Activated CD4-positive, alpha-beta T cell treated with anti-CD3 and anti-CD28 coated beads for 36 hours (primary cell): Measurements from ENCODE around the gene HRH2. TPM values are rescaled to one million over a fixed set of nuclear protein-coding genes. Genes with fewer than 3 reads are reported as not detected.
A peak's percentile ranks its signal among the peaks of the same experiment; 100 is the strongest.

Experiments used
- ATAC-seq: fragments of 200-7000 bp; cut with Tn5 transposase; one replicate; pipeline ENCODE4 v1.10.0; 2021; ENCODE audit warnings: mild to moderate bottlenecking, moderate library complexity
- CTCF ChIA-PET: fragments of 350-600 bp; sonication (Branson Sonifier 250); formaldehyde crosslinking; loops from one replicate; lab custom pipeline; 2021; ENCODE audit warnings: antibody characterized with exemption; lab: Charles Lee
- POLR2A ChIA-PET: fragments of 350-600 bp; sonication (Branson Sonifier 250); formaldehyde crosslinking; loops from one replicate; lab custom pipeline; 2021; ENCODE audit warnings: antibody characterized with exemption, inconsistent platforms; lab: Charles Lee
- DNase-seq: peaks from one replicate; pipeline ENCODE4 v3.0.0-alpha.2; 2020
- H3K27ac Mint-ChIP-seq: one replicate; pipeline ENCODE4 v1.8.0; 2021; ENCODE audit warnings: mixed read lengths
- H3K27me3 Mint-ChIP-seq: one replicate; pipeline ENCODE4 v1.8.0; 2021; ENCODE audit warnings: mixed read lengths
- H3K36me3 Mint-ChIP-seq: one replicate; pipeline ENCODE4 v1.8.0; 2021; ENCODE audit warnings: low read depth, mixed read lengths
- H3K4me1 Mint-ChIP-seq: one replicate; pipeline ENCODE4 v1.8.0; 2021; ENCODE audit warnings: mixed read lengths
- H3K4me3 Mint-ChIP-seq: one replicate; pipeline ENCODE4 v1.8.0; 2021; ENCODE audit warnings: mild to moderate bottlenecking, moderate library complexity, mixed read lengths
- H3K9me3 Mint-ChIP-seq: one replicate; pipeline ENCODE4 v1.8.0; 2021; ENCODE audit warnings: low read depth, mixed read lengths
- intact Hi-C, 2 experiments: fragments of 100-400 bp; cut with DNase I in 1 of 2; cut with micrococcal nuclease in 1 of 2; formaldehyde crosslinking; loops; one replicate each; pipeline versions ENCODE4 v1.14.2 to v1.15.1; 2022 to 2024; cut with DNase I, micrococcal nuclease
- total RNA-seq, 2 experiments: library from RNA; stranded (reverse); gene quantifications; one replicate each; pipeline ENCODE4 v1.2.3, GENCODE V29; 2021

HRH2 gene
- total RNA-seq, 2 experiments from 2014 or later, result 12.3 to 16.9 TPM

- Mint-ChIP-seq H3K27ac (no peak overlapping the region), H3K4me3 (no peak overlapping the region), H3K9me3 (peaks cover 9% of the 10 kb centered on the region), H3K27me3 (no peaks in the 10 kb centered on the region), H3K4me1 (no peaks in the 10 kb centered on the region), H3K36me3 (no peaks in the 10 kb centered on the region)
- intact Hi-C loops, result no loop called here
- ATAC-seq (no peak), DNase-seq (no peak)
- ChIA-PET POLR2A (no interaction called here), CTCF (no interaction called here)
Observed at GRCh38 chr5:175623088-175623487, 34.8 kb upstream of the HRH2 start.

- Mint-ChIP-seq H3K4me1 (no peaks in the 10 kb centered on the region), H3K4me3 (no peak overlapping the region), H3K36me3 (no peaks in the 10 kb centered on the region), H3K9me3 (peaks cover 12% of the 10 kb centered on the region), H3K27ac (no peak overlapping the region), H3K27me3 (no peaks in the 10 kb centered on the region)
- ATAC-seq, result no peak
- intact Hi-C loops, result no loop called here
- CTCF ChIA-PET, result no interaction called here
- POLR2A ChIA-PET, result no interaction called here
- no peak for DNase-seq
Observed at GRCh38 chr5:175624316-175624715, 33.6 kb upstream of the HRH2 start.

DNA sequence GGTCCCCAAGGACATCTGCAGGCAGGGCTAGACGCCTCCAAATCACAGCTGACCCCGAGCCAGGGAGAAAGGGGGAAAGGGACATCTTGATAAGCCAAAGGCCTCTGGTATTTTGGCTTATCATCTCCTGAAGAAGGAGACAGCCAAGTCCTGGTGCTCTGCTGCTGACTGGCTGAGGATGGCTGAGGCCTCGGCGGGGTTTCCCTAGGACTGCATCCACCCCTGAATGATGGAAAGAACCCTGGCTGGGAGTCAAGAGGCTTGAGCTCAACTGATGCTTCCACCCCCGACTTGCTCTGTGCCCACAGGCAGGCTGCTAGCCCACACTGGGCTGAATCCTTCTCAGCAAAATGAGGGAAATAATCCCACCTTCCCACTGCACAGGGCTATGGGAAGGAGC is 30.9 kb upstream of the HRH2 start:
- DNase-seq, result no peak
- no peak overlapping the region for H3K4me3 Mint-ChIP-seq
- H3K9me3 Mint-ChIP-seq, result peaks cover 10% of the 10 kb centered on the region
- ATAC-seq, result no peak
- H3K27me3 Mint-ChIP-seq, result no peaks in the 10 kb centered on the region
- H3K36me3 Mint-ChIP-seq, result no peaks in the 10 kb centered on the region
- ChIA-PET CTCF (no interaction called here), POLR2A (no interaction called here)
- H3K4me1 Mint-ChIP-seq, result no peaks in the 10 kb centered on the region
- H3K27ac Mint-ChIP-seq, result no peak overlapping the region
- intact Hi-C loops, result no loop called here

GRCh38 chr5:175627739-175628138 is 30.1 kb upstream of the HRH2 start:
- ChIA-PET CTCF (interaction anchor here (0.8 kb wide), 1 partner anchor 94 kb away, joined by 3 read pairs; no protein-coding TSS in a partner anchor), POLR2A (no interaction called here)
- H3K4me3 Mint-ChIP-seq, result no peak overlapping the region
- H3K36me3 Mint-ChIP-seq, result no peaks in the 10 kb centered on the region
- peaks cover 10% of the 10 kb centered on the region for H3K9me3 Mint-ChIP-seq
- DNase-seq (no peak), ATAC-seq (no peak)
- intact Hi-C loops, result no loop called here
- no peaks in the 10 kb centered on the region for H3K4me1 Mint-ChIP-seq
- no peak overlapping the region for H3K27ac Mint-ChIP-seq
- H3K27me3 Mint-ChIP-seq, result no peaks in the 10 kb centered on the region

DNA sequence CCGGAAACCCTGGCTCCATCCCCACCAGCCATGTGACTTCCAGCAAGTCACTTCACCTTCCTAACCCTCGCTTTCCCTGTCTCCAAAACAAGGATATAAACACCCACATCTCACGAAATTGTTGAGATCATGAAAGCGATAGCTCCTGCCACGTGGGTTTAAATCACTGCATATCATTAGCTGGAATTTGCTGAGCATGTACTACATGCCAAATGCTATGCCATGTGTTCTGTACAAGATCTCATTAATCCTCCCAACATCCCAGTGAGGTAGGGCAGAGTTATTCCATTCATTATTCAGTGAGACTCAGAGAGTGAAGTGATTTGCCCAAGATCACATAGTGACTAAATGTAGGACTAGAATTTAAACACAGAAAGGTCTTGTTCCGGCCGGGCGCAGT is 29.2 kb upstream of the HRH2 start:
- intact Hi-C loops, result no loop called here
- CTCF ChIA-PET, result no interaction called here

DNA sequence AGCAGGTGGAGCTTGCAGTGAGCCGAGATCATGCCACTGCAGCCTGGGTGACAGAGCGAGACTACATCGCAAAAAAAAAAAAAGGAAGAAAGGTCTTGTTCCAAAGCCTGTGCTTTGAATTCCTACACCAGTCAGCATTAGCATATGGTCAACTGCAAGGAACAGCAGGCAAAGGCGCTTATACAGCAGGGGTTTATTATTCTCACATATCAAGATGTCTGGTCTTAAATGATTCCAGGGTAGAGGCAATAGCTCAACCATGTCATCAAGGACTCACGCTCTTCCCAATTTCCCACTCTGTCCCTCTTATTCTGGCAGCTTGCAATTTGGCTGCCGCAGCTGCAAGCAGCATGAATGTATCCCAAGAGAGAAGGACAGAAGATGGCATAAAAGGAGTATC is 28.6 kb upstream of the HRH2 start:
- no peak for DNase-seq
- ChIA-PET CTCF (no interaction called here), POLR2A (no interaction called here)
- intact Hi-C loops, result no loop called here
- Mint-ChIP-seq H3K9me3 (peaks cover 10% of the 10 kb centered on the region), H3K4me3 (no peak overlapping the region), H3K36me3 (no peaks in the 10 kb centered on the region), H3K27me3 (no peaks in the 10 kb centered on the region), H3K4me1 (no peaks in the 10 kb centered on the region), H3K27ac (no peak overlapping the region)
- no peak for ATAC-seq

More for the DNA sequence above, 29.2 kb upstream of the HRH2 start:
- H3K9me3 Mint-ChIP-seq, result peaks cover 10% of the 10 kb centered on the region
- H3K27me3 Mint-ChIP-seq, result no peaks in the 10 kb centered on the region
- H3K4me3 Mint-ChIP-seq, result no peak overlapping the region
- DNase-seq, result no peak
- POLR2A ChIA-PET, result no interaction called here
- no peak for ATAC-seq
- no peaks in the 10 kb centered on the region for H3K36me3 Mint-ChIP-seq
- H3K4me1 Mint-ChIP-seq, result no peaks in the 10 kb centered on the region
- no peak overlapping the region for H3K27ac Mint-ChIP-seq

DNA sequence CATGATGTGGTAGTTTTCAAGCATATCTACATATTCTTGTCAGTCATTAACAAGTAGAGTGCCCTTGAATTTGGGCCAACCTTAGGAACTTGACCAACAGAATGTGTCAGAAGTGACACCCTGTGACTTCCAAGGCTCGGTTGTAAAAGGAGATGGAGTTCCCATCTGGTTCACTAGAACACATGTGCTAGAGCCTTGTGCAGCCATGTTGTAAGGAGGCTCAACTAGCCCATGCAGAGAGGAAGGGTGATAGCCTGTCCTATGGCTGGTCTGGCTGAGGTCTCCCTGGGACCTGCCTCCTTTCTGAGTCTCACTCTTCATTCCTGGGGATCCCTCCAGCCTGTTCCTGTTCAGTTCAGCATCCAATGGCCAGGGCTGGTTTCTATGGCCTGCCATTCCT is 28.1 kb upstream of the HRH2 start:
- no peaks in the 10 kb centered on the region for H3K27me3 Mint-ChIP-seq
- CTCF ChIA-PET, result no interaction called here
- DNase-seq (no peak), ATAC-seq (no peak)
- H3K4me1 Mint-ChIP-seq, result no peaks in the 10 kb centered on the region
- H3K27ac Mint-ChIP-seq, result no peak overlapping the region
- intact Hi-C loops, result no loop called here
- no peak overlapping the region for H3K4me3 Mint-ChIP-seq
- H3K9me3 Mint-ChIP-seq, result peaks cover 10% of the 10 kb centered on the region
- H3K36me3 Mint-ChIP-seq, result no peaks in the 10 kb centered on the region
- POLR2A ChIA-PET, result no interaction called here

DNA sequence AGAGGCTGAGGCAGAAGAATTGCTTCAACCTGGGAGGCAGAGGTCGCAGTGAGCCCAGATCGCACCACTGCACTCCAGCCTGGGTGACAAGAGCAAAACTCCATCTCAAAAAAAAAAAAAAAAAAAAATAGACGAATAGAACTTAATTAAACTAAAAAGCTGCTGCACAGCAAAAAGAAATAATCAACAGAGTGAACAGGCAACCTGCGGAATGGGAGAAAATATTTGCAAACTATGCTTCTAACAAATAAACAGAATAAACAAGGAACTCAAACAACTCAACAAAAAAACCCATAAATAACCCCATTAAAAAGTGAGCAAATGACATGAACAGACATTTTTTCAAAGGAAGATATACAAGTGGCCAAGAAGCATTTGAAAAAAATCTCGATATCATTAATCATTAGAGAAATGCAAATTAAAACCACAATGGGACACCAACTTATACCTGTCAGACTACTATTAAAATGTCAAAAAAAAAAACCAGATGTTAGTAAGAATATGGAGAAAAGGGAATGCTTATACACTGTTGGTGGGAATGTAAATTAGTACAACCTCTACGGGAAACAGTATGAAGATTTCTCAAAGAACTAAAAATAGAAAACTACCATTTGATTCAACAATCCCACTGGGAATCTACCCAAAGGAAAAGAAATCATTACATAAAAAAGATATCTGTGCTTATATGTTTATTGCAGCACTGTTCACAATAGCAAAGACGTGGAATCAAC is 21.9 kb upstream of the HRH2 start:
- ATAC-seq (no peak), DNase-seq (no peak)
- H3K9me3 Mint-ChIP-seq, result no peaks in the 10 kb centered on the region
- H3K27me3 Mint-ChIP-seq, result no peaks in the 10 kb centered on the region
- CTCF ChIA-PET, result interaction anchor here (0.6 kb wide), 1 partner anchor 1342 kb away, joined by 5 read pairs; no protein-coding TSS in a partner anchor
- H3K36me3 Mint-ChIP-seq, result no peaks in the 10 kb centered on the region
- H3K27ac Mint-ChIP-seq, result no peak overlapping the region
- intact Hi-C loops, result no loop called here
- POLR2A ChIA-PET, result no interaction called here
- H3K4me3 Mint-ChIP-seq, result no peak overlapping the region
- peaks cover 22% of the 10 kb centered on the region for H3K4me1 Mint-ChIP-seq

GRCh38 chr5:175638305-175638704 is 19.6 kb upstream of the HRH2 start:
- no peak overlapping the region for H3K27ac Mint-ChIP-seq
- H3K4me3 Mint-ChIP-seq, result no peak overlapping the region
- intact Hi-C loops, result no loop called here
- CTCF ChIA-PET, result interaction anchor here (1.3 kb wide), 1 partner anchor 15 kb away, joined by 3 read pairs; no protein-coding TSS in a partner anchor
- ATAC-seq, result no peak
- no peaks in the 10 kb centered on the region for H3K36me3 Mint-ChIP-seq
- H3K9me3 Mint-ChIP-seq, result no peaks in the 10 kb centered on the region
- H3K4me1 Mint-ChIP-seq, result peaks cover 32% of the 10 kb centered on the region
- POLR2A ChIA-PET, result no interaction called here
- no peak for DNase-seq
- H3K27me3 Mint-ChIP-seq, result no peaks in the 10 kb centered on the region

DNA sequence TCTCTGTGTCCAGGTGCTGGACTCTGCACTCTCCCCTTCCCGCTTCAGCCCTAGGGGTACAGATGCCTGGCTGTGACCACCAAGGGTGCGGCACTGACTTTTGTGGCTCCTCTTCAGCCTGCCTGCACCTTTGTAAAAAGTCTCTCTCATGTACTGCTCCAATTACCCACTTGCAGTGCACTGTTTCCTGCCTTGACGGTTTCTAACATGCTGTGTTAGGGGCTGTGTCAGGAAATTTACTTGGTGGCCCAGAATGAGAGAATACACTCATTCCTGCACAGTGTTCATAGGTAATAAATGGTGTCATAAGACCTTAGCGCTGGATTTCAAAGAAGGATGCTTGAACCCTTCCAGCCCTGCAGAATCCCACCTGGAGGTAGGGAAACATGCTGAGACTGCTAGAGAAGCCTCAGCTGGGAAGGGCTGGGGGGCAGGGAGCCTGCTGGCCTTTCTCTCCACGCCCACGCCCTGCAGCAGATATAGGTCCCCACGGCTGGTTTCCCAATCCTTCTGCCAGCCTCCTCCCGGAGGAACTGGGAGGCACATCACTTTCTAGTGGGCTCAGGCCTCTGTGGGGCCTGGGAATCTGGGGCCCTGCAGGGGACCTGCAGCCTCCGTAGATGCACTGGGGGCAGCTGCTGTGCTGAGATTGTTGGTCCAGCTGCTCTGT is 17.6 kb upstream of the HRH2 start:
- Mint-ChIP-seq H3K27ac (peak overlapping the region; percentile 69), H3K9me3 (no peaks in the 10 kb centered on the region), H3K27me3 (no peaks in the 10 kb centered on the region), H3K4me1 (peaks cover 32% of the 10 kb centered on the region), H3K36me3 (no peaks in the 10 kb centered on the region), H3K4me3 (no peak overlapping the region)
- ATAC-seq (peak; percentile 74), DNase-seq (no peak)
- CTCF ChIA-PET, result no interaction called here
- intact Hi-C loops, result no loop called here
- POLR2A ChIA-PET, result no interaction called here

- Mint-ChIP-seq H3K36me3 (no peaks in the 10 kb centered on the region), H3K27me3 (no peaks in the 10 kb centered on the region), H3K4me1 (peaks cover 40% of the 10 kb centered on the region), H3K9me3 (peaks cover 2% of the 10 kb centered on the region), H3K4me3 (no peak overlapping the region), H3K27ac (no peak overlapping the region)
- ChIA-PET POLR2A (no interaction called here), CTCF (interaction anchor here (0.8 kb wide), 1 partner anchor 32 kb away, joined by 3 read pairs; no protein-coding TSS in a partner anchor)
- ATAC-seq (peak; percentile 44), DNase-seq (peak; percentile 43)
- intact Hi-C loops, result no loop called here
Observed at GRCh38 chr5:175642998-175643397, 14.9 kb upstream of the HRH2 start.

- Mint-ChIP-seq H3K27ac (no peak overlapping the region), H3K36me3 (peaks cover 12% of the 10 kb centered on the region), H3K4me1 (peaks cover 30% of the 10 kb centered on the region), H3K27me3 (no peaks in the 10 kb centered on the region), H3K4me3 (no peak overlapping the region), H3K9me3 (peaks cover 17% of the 10 kb centered on the region)
- intact Hi-C loops, result no loop called here
- ChIA-PET CTCF (interaction anchor here (1.2 kb wide), 1 partner anchor 13 kb away, joined by 3 read pairs; no protein-coding TSS in a partner anchor), POLR2A (no interaction called here)
- DNase-seq (no peak), ATAC-seq (no peak)
Observed at GRCh38 chr5:175646251-175646650, 11.6 kb upstream of the HRH2 start.
